Endothelial cell of umbilical vein (primary cell): ENCODE results near the gene COL19A1. TPM values are rescaled to one million over a fixed set of nuclear protein-coding genes. Genes with fewer than 3 reads are reported as not detected.

ENCODE experiments used
- BruUV-seq: library from RNA; stranded (reverse); fragments of 400-500 nt; replicated peaks from 2 replicates; lab custom pipeline; 2021; lab: Mats Ljungman, UMichigan
- CTCF ChIA-PET: fragments of 300-600, 350-600 bp; sonication (Branson Sonifier 250); formaldehyde crosslinking; loops from one replicate; lab custom pipeline; 2021; ENCODE audit warnings: antibody characterized with exemption, inconsistent platforms; lab: Charles Lee
- POLR2A ChIA-PET: fragments of 300-600, 350-600 bp; sonication (Branson Sonifier 250); formaldehyde crosslinking; loops from one replicate; lab custom pipeline; 2021; ENCODE audit warnings: antibody characterized with exemption, inconsistent platforms; lab: Charles Lee
- DNase-seq: peaks from one replicate; pipeline ENCODE4 v3.0.0-alpha.2; 2011; ENCODE audit warnings: low read depth, low spot score
- FAIRE-seq: peaks from 2 replicates; lab custom pipeline; 2011; peaks lifted over from hg19 to GRCh38; lab: Jason Lieb, UNC
- H2AFZ ChIP-seq: 2 replicates; pipeline ENCODE4 v1.6.0; 2012; ENCODE audit warnings: low read depth, low read length, control low read depth, inconsistent platforms
- H3K27ac ChIP-seq: 2 replicates; pipeline ENCODE4 v1.5.1; 2011; ENCODE audit warnings: low read depth, mild to moderate bottlenecking, control low read depth, low read length, moderate library complexity; ENCODE audit not compliant: insufficient read depth
- H3K27me3 ChIP-seq, 2 experiments: 2 replicates each; pipeline versions ENCODE4 v1.6.0 to v1.6.1; 2011; ENCODE audit warnings: low read length in 2 of 2, mixed read lengths in 1 of 2; ENCODE audit not compliant: control insufficient read depth in 2 of 2, insufficient read depth in 2 of 2
- H3K36me3 ChIP-seq, 2 experiments: 2 replicates in 1 of 2; 3 replicates in 1 of 2; pipeline ENCODE4 v1.5.1; 2011; ENCODE audit warnings: low read length in 2 of 2, mild to moderate bottlenecking in 1 of 2, moderate library complexity in 1 of 2; ENCODE audit not compliant: control insufficient read depth in 2 of 2, insufficient read depth in 2 of 2; ENCODE audit errors: extremely low read depth in 1 of 2
- H3K4me1 ChIP-seq: 3 replicates; pipeline ENCODE4 v1.5.1; 2011; ENCODE audit warnings: mild to moderate bottlenecking, low read length; ENCODE audit not compliant: control insufficient read depth, insufficient read depth; ENCODE audit errors: extremely low read depth
- H3K4me2 ChIP-seq: 2 replicates; pipeline ENCODE4 v1.6.1; 2011; ENCODE audit warnings: low read length, control low read depth, mixed read lengths; ENCODE audit not compliant: insufficient read depth
- H3K4me3 ChIP-seq, 3 experiments: fragments of 200-600 bp in 1 of 3; sonication (generic), shearing (Covaris generic) in 1 of 3; replicated peaks in 1 of 3; 2 replicates each; pipeline ENCODE4 v1.5.1; 2011 to 2016; ENCODE audit warnings: control low read depth in 3 of 3, low read length in 3 of 3, mild to moderate bottlenecking in 2 of 3, inconsistent platforms in 1 of 3, low read depth in 1 of 3, moderate library complexity in 1 of 3; ENCODE audit not compliant: insufficient read depth in 1 of 3
- H3K79me2 ChIP-seq: 2 replicates; pipeline ENCODE4 v1.6.0; 2012; ENCODE audit warnings: low read length, inconsistent platforms; ENCODE audit not compliant: control insufficient read depth, insufficient read depth
- H3K9ac ChIP-seq: replicated peaks from 2 replicates; pipeline ENCODE3; 2011; ENCODE audit warnings: low read length, control low read depth; ENCODE audit not compliant: insufficient read depth; ENCODE audit errors: extremely low read depth
- H3K9me1 ChIP-seq: replicated peaks from 3 replicates; pipeline ENCODE4 v1.6.0; 2011; ENCODE audit warnings: mild to moderate bottlenecking, low read length; ENCODE audit not compliant: control insufficient read depth, insufficient read depth; ENCODE audit errors: extremely low read depth
- H3K9me3 ChIP-seq: replicated peaks from 2 replicates; pipeline ENCODE4 v1.5.1; 2012; ENCODE audit warnings: low read length, inconsistent platforms; ENCODE audit not compliant: control insufficient read depth, insufficient read depth
- H4K20me1 ChIP-seq: replicated peaks from 2 replicates; pipeline ENCODE3; 2011; ENCODE audit warnings: mild to moderate bottlenecking, low read length; ENCODE audit not compliant: control insufficient read depth, insufficient read depth; ENCODE audit errors: extremely low read depth
- CTCF ChIP-seq, 2 donors: IDR thresholded peaks; 1 replicate in 1 of 2; 2 replicates in 1 of 2; pipeline ENCODE4 v1.5.1; 2011; ENCODE audit warnings: low read length in 2 of 2, mild to moderate bottlenecking in 2 of 2, moderate library complexity in 2 of 2, control low read depth in 1 of 2, inconsistent platforms in 1 of 2, low read depth in 1 of 2; ENCODE audit not compliant: insufficient read depth in 1 of 2; ENCODE audit errors: extremely low read depth in 1 of 2
- EZH2 ChIP-seq: IDR thresholded peaks from 2 replicates; pipeline ENCODE4 v1.6.1; 2012; ENCODE audit warnings: borderline replicate concordance, low read depth, mild to moderate bottlenecking, moderate library complexity, low read length, inconsistent platforms; ENCODE audit not compliant: severe bottlenecking
- FOS ChIP-seq: IDR thresholded peaks from 2 replicates; pipeline ENCODE4 v1.6.1; 2011; ENCODE audit warnings: mild to moderate bottlenecking, low read length, moderate library complexity, borderline replicate concordance; ENCODE audit not compliant: insufficient read depth
- GATA2 ChIP-seq: IDR thresholded peaks from 2 replicates; pipeline ENCODE4 v1.7.0; 2011; ENCODE audit warnings: low read depth, mild to moderate bottlenecking, moderate library complexity, mixed read lengths, low read length; ENCODE audit not compliant: insufficient read length, insufficient read depth
- JUN ChIP-seq: IDR thresholded peaks from 2 replicates; pipeline ENCODE4 v1.6.1; 2011; ENCODE audit warnings: borderline replicate concordance, low read depth; ENCODE audit not compliant: insufficient read length, insufficient read depth
- MAX ChIP-seq: IDR thresholded peaks from 2 replicates; pipeline ENCODE4 v1.6.1; 2011; ENCODE audit not compliant: insufficient read depth, insufficient read length
- MYC ChIP-seq: IDR thresholded peaks from one replicate; pipeline ENCODE4 v1.6.1; 2011; ENCODE audit warnings: mild to moderate bottlenecking, low read depth, low read length
- POLR2A ChIP-seq: IDR thresholded peaks from 2 replicates; pipeline ENCODE4 v1.6.1; 2012; ENCODE audit warnings: low read depth, mild to moderate bottlenecking, control low read depth, low read length
- POLR2AphosphoS5 ChIP-seq: IDR thresholded peaks from 2 replicates; pipeline ENCODE4 v1.6.1; 2012; ENCODE audit warnings: low read depth, mild to moderate bottlenecking, control low read depth, low read length, moderate library complexity; ENCODE audit not compliant: insufficient read depth
- dilution Hi-C: fragments of 300-500 bp; cut with MboI; formaldehyde crosslinking; loops from one replicate; pipeline ENCODE4 v1.15.0; 2019; ENCODE audit warnings: low sequenced_read_pairs; ENCODE audit not compliant: extremely low pct_ligation_motif_present
- intact Hi-C: fragments of 100-400 bp; cut with micrococcal nuclease; formaldehyde crosslinking; loops from one replicate; pipeline ENCODE4 v1.10.0; 2022
- polyA plus RNA-seq, 4 experiments: library from polyadenylated mRNA; depleted of rRNA in 3 of 4; stranded (reverse) in 3 of 4; unstranded in 1 of 4; fragments of >200 nt; gene quantifications; 2 replicates each; pipeline versions ENCODE4 v1.2.1 to v1.2.3, GENCODE V29; 2011 to 2012; ENCODE audit warnings: missing spikeins in 1 of 4
- total RNA-seq: library from RNA; stranded (reverse); gene quantifications from 2 replicates; pipeline ENCODE4 v1.2.3, GENCODE V29; 2021

COL19A1 gene
- total and polyA plus RNA-seq, 2 donors (not counting 3 experiments of a cell fraction or from before 2014, with no cell fraction given), result not detected

- no peak for FAIRE-seq
- Histone ChIP-seq H3K4me1 (no peaks in the 10 kb centered on the region), H3K27me3 (no peaks in the 10 kb centered on the region), H3K36me3 (no peaks in the 10 kb centered on the region), H3K79me2 (no peaks in the 10 kb centered on the region), H4K20me1 (no peaks in the 10 kb centered on the region), H3K27ac (no peak overlapping the region), H3K9me1 (no peaks in the 10 kb centered on the region), H3K9me3 (no peaks in the 10 kb centered on the region), H3K4me3 (no peak overlapping the region), H3K4me2 (no peak overlapping the region), H2AFZ (no peak overlapping the region), H3K9ac (no peak overlapping the region)
- TF ChIP-seq JUN (no peak), CTCF (IDR thresholded peaks at IDR 0.05; ENCODE audit: extremely low read depth in 1 of 2, insufficient read depth in 1 of 2, low read depth in 1 of 2, low read length in 2 of 2) (no peak), MAX (no peak), POLR2AphosphoS5 (no peak), MYC (no peak), EZH2 (no peak), FOS (no peak), POLR2A (no peak), GATA2 (no peak)
- CTCF ChIA-PET, result no interaction called here
- DNase-seq, result no peak
- no TSS peak for BruUV-seq
- POLR2A ChIA-PET, result no interaction called here
- intact Hi-C loops (no loop called here), dilution Hi-C loops (no loop called here)
Observed at GRCh38 chr6:70254784-70255183, 388.4 kb downstream of the COL19A1 start.
